SK-N-SH (cell line): ENCODE data around the gene GPR157. TPM values are rescaled to one million over a fixed set of nuclear protein-coding genes. Genes with fewer than 3 reads are reported as not detected.

Experiments used
- CTCF ChIA-PET: fragments of 300-600, 350-600 bp; formaldehyde crosslinking; extraction: SDS; loops from one replicate; lab custom pipeline; 2021; lab: Yijun Ruan, JAX
- POLR2A ChIA-PET: fragments of 350-600 bp; sonication (Branson Sonifier 250); formaldehyde crosslinking; extraction: SDS; loops from one replicate; lab custom pipeline; 2020; ENCODE audit warnings: antibody characterized with exemption, inconsistent platforms; lab: Yijun Ruan, JAX
- DNase-seq: peaks from one replicate; pipeline ENCODE4 v3.0.0; 2012
- H2AFZ ChIP-seq: fragments of 200-600 bp; sonication (generic); 2 replicates; pipeline ENCODE4 v1.8.1; 2016; ENCODE audit warnings: antibody characterized with exemption, mild to moderate bottlenecking, low read depth
- H3F3A ChIP-seq: fragments of 200-600 bp; sonication (generic); replicated peaks from 2 replicates; pipeline ENCODE3; 2016; ENCODE audit warnings: antibody characterized with exemption, mild to moderate bottlenecking; ENCODE audit not compliant: insufficient read depth
- H3K27ac ChIP-seq, 2 experiments: fragments of 200-500 bp in 1 of 2; fragments of 200-600 bp in 1 of 2; sonication (Bioruptor generic) in 1 of 2; sonication (generic), shearing (Covaris generic) in 1 of 2; 2 replicates each; pipeline versions ENCODE4 v1.5.1 to v1.6.1; 2014 to 2016; ENCODE audit warnings: low read depth in 2 of 2, inconsistent platforms in 1 of 2, low read length in 1 of 2, mild to moderate bottlenecking in 1 of 2, mixed read lengths in 1 of 2
- H3K27me3 ChIP-seq: fragments of 200-600 bp; sonication (generic), shearing (Covaris generic); 2 replicates; pipeline ENCODE4 v1.6.1; 2016; ENCODE audit warnings: mixed run types; ENCODE audit not compliant: insufficient read depth
- H3K36me3 ChIP-seq, 2 experiments: fragments of 200-500 bp in 1 of 2; fragments of 200-600 bp in 1 of 2; sonication (Bioruptor generic) in 1 of 2; sonication (generic) in 1 of 2; replicated peaks in 1 of 2; 2 replicates each; pipeline versions ENCODE3 to v1.5.1; 2014 to 2016; ENCODE audit warnings: low read length in 1 of 2, mild to moderate bottlenecking in 1 of 2; ENCODE audit not compliant: insufficient read depth in 2 of 2, control insufficient read depth in 1 of 2
- H3K4me1 ChIP-seq, 2 experiments: fragments of 200-500 bp in 1 of 2; fragments of 200-600 bp in 1 of 2; sonication (Bioruptor generic) in 1 of 2; sonication (generic), shearing (Covaris generic) in 1 of 2; 2 replicates each; pipeline versions ENCODE4 v1.5.1 to v1.6.1; 2014 to 2016; ENCODE audit warnings: low read depth in 1 of 2, low read length in 1 of 2, mixed run types in 1 of 2; ENCODE audit not compliant: insufficient read depth in 2 of 2, control insufficient read depth in 1 of 2
- H3K4me2 ChIP-seq: fragments of 200-600 bp; sonication (generic), shearing (Covaris generic); 2 replicates; pipeline ENCODE4 v1.6.1; 2017; ENCODE audit warnings: mixed run types
- H3K4me3 ChIP-seq, 2 experiments: fragments of 200-500 bp in 1 of 2; fragments of 200-600 bp in 1 of 2; sonication (Bioruptor generic) in 1 of 2; sonication (generic), shearing (Covaris generic) in 1 of 2; 2 replicates each; pipeline versions ENCODE4 v1.5.1 to v1.8.1; 2014 to 2016; ENCODE audit warnings: low read depth in 2 of 2, inconsistent platforms in 1 of 2, low read length in 1 of 2, mild to moderate bottlenecking in 1 of 2, mixed read lengths in 1 of 2, moderate library complexity in 1 of 2
- H3K79me2 ChIP-seq: fragments of 200-600 bp; sonication (generic); 2 replicates; pipeline ENCODE4 v1.8.1; 2017; ENCODE audit warnings: mild to moderate bottlenecking; ENCODE audit not compliant: insufficient read depth
- H3K9ac ChIP-seq: fragments of 200-600 bp; sonication (generic); 2 replicates; pipeline ENCODE4 v1.6.1; 2017; ENCODE audit warnings: mixed run types
- H3K9me2 ChIP-seq: fragments of 200-600 bp; sonication (generic); 2 replicates; pipeline ENCODE4 v1.6.1; 2017; ENCODE audit warnings: mixed run types
- H3K9me3 ChIP-seq: fragments of 200-600 bp; sonication (generic); 2 replicates; pipeline ENCODE4 v1.6.1; 2017; ENCODE audit warnings: mixed run types, mild to moderate bottlenecking, moderate library complexity
- H4K20me1 ChIP-seq: fragments of 200-600 bp; sonication (generic); 2 replicates; pipeline ENCODE4 v1.6.1; 2017; ENCODE audit warnings: mild to moderate bottlenecking, mixed run types; ENCODE audit not compliant: insufficient read depth
- CHD2 ChIP-seq: fragments of 150-350 bp; IDR thresholded peaks from 2 replicates; pipeline ENCODE4 v1.6.1; 2018; ENCODE audit warnings: low read length; ENCODE audit not compliant: partially characterized antibody
- CTCF ChIP-seq: fragments of 200-600 bp; sonication (generic); IDR thresholded peaks from 2 replicates; pipeline ENCODE4 v1.6.1; 2017; ENCODE audit warnings: antibody characterized with exemption, mild to moderate bottlenecking, moderate library complexity
- EP300 ChIP-seq, 2 experiments: IDR thresholded peaks; 2 replicates each; pipeline versions ENCODE4 v1.4.0 to v1.6.1; 2012; ENCODE audit warnings: borderline replicate concordance in 1 of 2, low read depth in 1 of 2, low read length in 1 of 2
- FOSL2 ChIP-seq: IDR thresholded peaks from 2 replicates; pipeline ENCODE4 v1.4.0; 2012; ENCODE audit warnings: low read depth, mild to moderate bottlenecking, moderate library complexity, borderline replicate concordance
- FOXJ3 ChIP-seq: sonication (generic); formaldehyde crosslinking; IDR thresholded peaks from 2 replicates; pipeline ENCODE4 v1.5.1; 2020; ENCODE audit warnings: mild to moderate bottlenecking, missing genetic modification reagents
- FOXM1 ChIP-seq: IDR thresholded peaks from 2 replicates; pipeline ENCODE4 v1.4.0; 2012; ENCODE audit warnings: low read depth, mild to moderate bottlenecking
- GABPA ChIP-seq: IDR thresholded peaks from 2 replicates; pipeline ENCODE4 v1.4.0; 2012; ENCODE audit warnings: low read depth, mild to moderate bottlenecking
- GATA2 ChIP-seq: sonication (generic); formaldehyde crosslinking; IDR thresholded peaks from 2 replicates; pipeline ENCODE4 v1.5.0; 2020; ENCODE audit warnings: mild to moderate bottlenecking, missing genetic modification reagents
- IRF3 ChIP-seq: fragments of 150-350 bp; IDR thresholded peaks from 2 replicates; pipeline ENCODE4 v1.6.1; 2016; ENCODE audit warnings: mild to moderate bottlenecking, low read depth, low read length
- JUND ChIP-seq: IDR thresholded peaks from 2 replicates; pipeline ENCODE4 v1.4.0; 2012
- MEF2A ChIP-seq: IDR thresholded peaks from 2 replicates; pipeline ENCODE4 v1.4.0; 2012; ENCODE audit warnings: low read depth, borderline replicate concordance
- MXI1 ChIP-seq: IDR thresholded peaks from 2 replicates; pipeline ENCODE4 v1.6.1; 2012; ENCODE audit warnings: mild to moderate bottlenecking, low read depth, low read length, improper control_type of control experiment
- NRF1 ChIP-seq: IDR thresholded peaks from 2 replicates; pipeline ENCODE4 v1.6.1; 2012; ENCODE audit warnings: low read depth, mild to moderate bottlenecking, low read length
- PBX3 ChIP-seq: IDR thresholded peaks from 2 replicates; pipeline ENCODE4; 2012
- POLR2AphosphoS5 ChIP-seq: IDR thresholded peaks from 2 replicates; pipeline ENCODE4 v1.6.1; 2012; ENCODE audit warnings: low read depth, low read length
- RCOR1 ChIP-seq: fragments of 150-350 bp; IDR thresholded peaks from 2 replicates; pipeline ENCODE4 v1.6.1; 2017; ENCODE audit warnings: antibody characterized with exemption, low read length
- RFX5 ChIP-seq: IDR thresholded peaks from 2 replicates; pipeline ENCODE4 v1.6.1; 2012; ENCODE audit warnings: mild to moderate bottlenecking, improper control_type of control experiment, low read length
- RXRA ChIP-seq: IDR thresholded peaks from 2 replicates; pipeline ENCODE4 v1.4.0; 2012; ENCODE audit warnings: low read depth, mild to moderate bottlenecking, borderline replicate concordance
- SMC3 ChIP-seq: IDR thresholded peaks from 2 replicates; pipeline ENCODE4 v1.6.1; 2012; ENCODE audit warnings: low read depth, low read length, improper control_type of control experiment
- USF1 ChIP-seq: IDR thresholded peaks from 2 replicates; pipeline ENCODE4 v1.4.0; 2012; ENCODE audit warnings: low read depth, borderline replicate concordance
- YY1 ChIP-seq: IDR thresholded peaks from 2 replicates; pipeline ENCODE4 v1.4.0; 2012; ENCODE audit warnings: low read depth, mild to moderate bottlenecking
- ZBTB33 ChIP-seq: IDR thresholded peaks from 2 replicates; pipeline ENCODE4 v1.4.0; 2012; ENCODE audit warnings: low read depth, borderline replicate concordance
- WGBS: methylation state at CpG from one replicate; pipeline ENCODE4 v1.1.6; 2017; ENCODE audit warnings: low lambda C conversion rate; 5-methylcytosine and 5-hydroxymethylcytosine counted together
- polyA plus RNA-seq, 3 experiments: library from polyadenylated mRNA; depleted of rRNA; stranded (reverse); fragments of >200 nt; gene quantifications; 2 replicates each; pipeline ENCODE4 v1.2.3, GENCODE V29; 2012

Gene GPR157
- polyA plus RNA-seq, 1 of the 3 experiments (the other 2 are of a cell fraction) = 1.8 TPM

- no peak for TF ChIP-seq CTCF
- no peak for TF ChIP-seq FOSL2
- TF ChIP-seq FOXJ3 (CRISPR knock-in tag) = no peak
- no peak for TF ChIP-seq RCOR1
- TF ChIP-seq MXI1 = no peak
Observed at GRCh38 chr1:9097947-9098705, 30.8 kb downstream of the GPR157 start (continued).

GRCh38 chr1:9095818-9096217 is 33.1 kb downstream of the GPR157 start:
- Histone ChIP-seq H3K27ac (no peak overlapping the region), H3F3A (no peaks in the 10 kb centered on the region), H4K20me1 (no peaks in the 10 kb centered on the region), H3K4me3 (no peak overlapping the region), H3K36me3 (no peaks in the 10 kb centered on the region), H3K79me2 (no peaks in the 10 kb centered on the region), H3K9me3 (no peaks in the 10 kb centered on the region), H2AFZ (no peak overlapping the region), H3K4me1 (no peaks in the 10 kb centered on the region), H3K4me2 (no peak overlapping the region), H3K27me3 (no peaks in the 10 kb centered on the region), H3K9ac (no peak overlapping the region), H3K9me2 (no peaks in the 10 kb centered on the region)
- ChIA-PET CTCF (interaction anchor here (1.2 to 9.4 kb wide), 3 partner anchors 14 to 178 kb away, joined by 3 to 79 read pairs (median 4); no protein-coding TSS in a partner anchor), POLR2A (no interaction called here)
- no peak for DNase-seq
- TF ChIP-seq RFX5 (no peak), IRF3 (no peak), RXRA (no peak), ZBTB33 (no peak), MEF2A (no peak), JUND (no peak), SMC3 (no peak), EP300 (IDR thresholded peaks at IDR 0.05; ENCODE audit: borderline replicate concordance in 1 of 2, low read depth in 1 of 2, low read length in 1 of 2) (no peak), RCOR1 (no peak), GATA2 (CRISPR knock-in tag) (no peak), PBX3 (no peak), MXI1 (no peak), POLR2AphosphoS5 (no peak), GABPA (no peak), CHD2 (no peak), NRF1 (no peak), YY1 (no peak), FOXM1 (no peak), USF1 (no peak)
- 55% methylated on average over 2 of the region's 2 CpGs for WGBS
